Thyroid gland (tissue), 4 donors: ENCODE measurements around the gene HRH1. TPM values are rescaled to one million over a fixed set of nuclear protein-coding genes. Genes with fewer than 3 reads are reported as not detected.
A peak's percentile ranks its signal among the peaks of the same experiment; 100 is the strongest.

Source experiments
- DNase-seq, 2 donors: peaks; one replicate each; pipeline ENCODE4 v3.0.0-alpha.2; 2019
- H3K27ac ChIP-seq, 3 donors: fragments of 200-600 bp; sonication (generic); 1 replicate in 2 of 3; 2 replicates in 1 of 3; pipeline ENCODE4 v1.5.1; 2016 to 2019; ENCODE audit warnings: mild to moderate bottlenecking in 1 of 3, moderate library complexity in 1 of 3
- H3K27me3 ChIP-seq: fragments of 200-600 bp; sonication (generic); one replicate; pipeline ENCODE4 v1.5.1; 2019
- H3K36me3 ChIP-seq, 2 donors: fragments of 200-600 bp; sonication (generic); one replicate each; pipeline ENCODE4 v1.5.1; 2016 to 2019
- H3K4me1 ChIP-seq, 2 donors: fragments of 200-600 bp; sonication (generic); one replicate each; pipeline ENCODE4 v1.5.1; 2017 to 2019
- H3K4me3 ChIP-seq, 3 donors: fragments of 200-600 bp; sonication (generic); replicated peaks in 1 of 3; 1 replicate in 2 of 3; 2 replicates in 1 of 3; pipeline ENCODE4 v1.5.1; 2016; ENCODE audit warnings: mild to moderate bottlenecking in 1 of 3
- H3K9me3 ChIP-seq: fragments of 200-600 bp; sonication (generic); one replicate; pipeline ENCODE4 v1.5.1; 2017
- POLR2A ChIP-seq, 2 donors: fragments of 450-650 bp; IDR thresholded peaks; one replicate each; pipeline ENCODE4 v1.6.1; 2017; ENCODE audit warnings: antibody characterized with exemption in 2 of 2, mild to moderate bottlenecking in 2 of 2, moderate library complexity in 1 of 2
- WGBS, 2 donors: methylation state at CpG; one replicate each; pipeline ENCODE4 v1.1.5; 2017; 5-methylcytosine and 5-hydroxymethylcytosine counted together
- intact Hi-C: fragments of 100-400 bp; cut with DNase I; formaldehyde crosslinking; loops from one replicate; pipeline ENCODE4 v1.15.1; 2023
- total RNA-seq, 4 donors: library from RNA; depleted of rRNA; stranded (reverse); fragments of >200 nt; gene quantifications; one replicate each; pipeline ENCODE4 v1.2.3, GENCODE V29; 2016
- TF ChIP-seq, protein P1 (sequence below), 6 experiments: fragments of 200-600 bp in 3 of 6; fragments of 450-650 bp in 3 of 6; sonication (generic) in 3 of 6; IDR thresholded peaks; one replicate each; pipeline ENCODE4 v1.5.1; 2016 to 2019; ENCODE audit warnings: antibody characterized with exemption in 6 of 6, mild to moderate bottlenecking in 2 of 6, inconsistent platforms in 1 of 6, moderate library complexity in 1 of 6

HRH1 gene
- total RNA-seq, 4 donors from 2014 or later: 1.9 to 2.6 (median 2.4) TPM; not detected in 1

DNA sequence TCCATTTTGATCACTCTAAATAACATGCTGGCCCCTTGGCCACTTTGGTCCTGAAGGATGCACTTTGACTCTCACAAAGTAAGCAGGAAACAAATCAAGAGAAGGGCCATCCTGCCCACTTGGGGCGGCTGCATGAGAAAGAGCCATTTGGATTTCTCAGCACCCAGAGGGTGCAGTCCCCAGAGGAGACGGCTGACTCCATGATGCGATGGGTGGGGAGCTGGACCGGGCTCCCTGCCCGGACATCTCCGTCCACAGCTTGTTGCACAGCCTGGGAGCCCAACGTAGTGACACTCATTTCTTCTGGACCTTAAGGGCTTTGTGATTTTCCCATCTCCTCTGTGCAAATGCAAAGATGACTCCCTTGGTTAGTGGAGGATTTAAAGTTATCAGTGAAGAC is 4.0 kb upstream of the HRH1 start:
- TF ChIP-seq POLR2A (IDR thresholded peaks at IDR 0.05): no peak
- TF ChIP-seq, protein P1, sequence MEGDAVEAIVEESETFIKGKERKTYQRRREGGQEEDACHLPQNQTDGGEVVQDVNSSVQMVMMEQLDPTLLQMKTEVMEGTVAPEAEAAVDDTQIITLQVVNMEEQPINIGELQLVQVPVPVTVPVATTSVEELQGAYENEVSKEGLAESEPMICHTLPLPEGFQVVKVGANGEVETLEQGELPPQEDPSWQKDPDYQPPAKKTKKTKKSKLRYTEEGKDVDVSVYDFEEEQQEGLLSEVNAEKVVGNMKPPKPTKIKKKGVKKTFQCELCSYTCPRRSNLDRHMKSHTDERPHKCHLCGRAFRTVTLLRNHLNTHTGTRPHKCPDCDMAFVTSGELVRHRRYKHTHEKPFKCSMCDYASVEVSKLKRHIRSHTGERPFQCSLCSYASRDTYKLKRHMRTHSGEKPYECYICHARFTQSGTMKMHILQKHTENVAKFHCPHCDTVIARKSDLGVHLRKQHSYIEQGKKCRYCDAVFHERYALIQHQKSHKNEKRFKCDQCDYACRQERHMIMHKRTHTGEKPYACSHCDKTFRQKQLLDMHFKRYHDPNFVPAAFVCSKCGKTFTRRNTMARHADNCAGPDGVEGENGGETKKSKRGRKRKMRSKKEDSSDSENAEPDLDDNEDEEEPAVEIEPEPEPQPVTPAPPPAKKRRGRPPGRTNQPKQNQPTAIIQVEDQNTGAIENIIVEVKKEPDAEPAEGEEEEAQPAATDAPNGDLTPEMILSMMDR (IDR thresholded peaks at IDR 0.05): no peak
- whole genome bisulfite sequencing, 2 donors: 65 to 74% methylated on average over 7 of the region's 7 CpGs
- no peak for DNase-seq
- H3K4me1 ChIP-seq: peaks cover 4 to 6% of the 10 kb centered on the region in 2 donors
- no peak overlapping the region for H3K4me3 ChIP-seq
- H3K27ac ChIP-seq: no peak overlapping the region
- H3K9me3 ChIP-seq: no peaks in the 10 kb centered on the region
- H3K36me3 ChIP-seq: no peaks in the 10 kb centered on the region
- peaks cover 8% of the 10 kb centered on the region for H3K27me3 ChIP-seq
- intact Hi-C loops: loop anchor here (10.0 kb wide), 1 partner anchor 185 kb away; no protein-coding TSS in a partner anchor

DNA sequence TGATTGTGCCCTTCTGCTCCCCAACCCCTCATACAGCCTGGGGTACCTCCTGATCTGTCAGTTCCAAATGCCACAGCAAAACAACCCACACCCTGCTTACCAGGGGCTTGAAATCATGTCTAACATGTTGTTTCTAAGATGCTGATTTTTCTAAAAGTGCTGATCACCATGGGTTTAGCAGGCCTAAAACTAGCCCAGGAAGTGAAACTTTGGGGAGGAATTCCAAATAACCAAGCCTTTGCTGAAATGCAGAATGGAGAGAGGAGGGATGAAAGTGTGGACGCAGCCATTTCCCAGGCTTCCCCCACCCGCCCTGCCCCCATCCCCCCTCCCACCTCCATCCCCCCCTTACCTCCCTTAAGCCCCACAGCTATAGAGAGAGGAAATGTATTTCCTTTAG is 2.0 kb upstream of the HRH1 start:
- peaks cover 4 to 6% of the 10 kb centered on the region in 2 donors for H3K4me1 ChIP-seq
- H3K36me3 ChIP-seq: no peaks in the 10 kb centered on the region
- peaks cover 7% of the 10 kb centered on the region for H3K27me3 ChIP-seq
- no peak for DNase-seq
- no peak overlapping the region for H3K4me3 ChIP-seq
- no peak overlapping the region for H3K27ac ChIP-seq
- no peaks in the 10 kb centered on the region for H3K9me3 ChIP-seq
- WGBS, 2 donors: 42 to 47% methylated on average over 2 of the region's 2 CpGs
- TF ChIP-seq, protein P1 (IDR thresholded peaks at IDR 0.05): no peak
- TF ChIP-seq POLR2A (IDR thresholded peaks at IDR 0.05): no peak
- intact Hi-C loops: loop anchor here (10.0 kb wide), 1 partner anchor 182 kb away; no protein-coding TSS in a partner anchor

DNA sequence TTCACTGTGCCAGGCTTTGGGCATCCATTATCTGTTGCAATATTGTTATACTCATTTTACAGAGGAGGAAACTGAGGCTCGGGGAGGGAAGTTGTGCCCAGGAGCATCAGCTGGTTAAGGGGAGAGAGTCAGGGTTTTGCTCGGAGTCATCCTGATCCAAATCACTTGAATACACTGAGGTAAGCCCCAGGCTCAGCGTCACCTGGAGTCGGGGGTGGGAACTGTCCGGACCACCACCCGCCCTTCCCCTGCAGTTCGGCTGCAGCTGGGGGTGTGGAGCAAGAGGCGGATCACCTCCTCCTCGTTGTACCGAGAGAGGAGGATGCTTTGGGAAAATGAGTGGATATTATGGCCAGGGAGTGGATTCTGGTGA is 646 bp downstream of the HRH1 start:
- intact Hi-C loops: loop anchor here (10.0 kb wide), 1 partner anchor 180 kb away; no protein-coding TSS in a partner anchor
- Histone ChIP-seq H3K36me3 (no peaks in the 10 kb centered on the region), H3K9me3 (no peaks in the 10 kb centered on the region), H3K4me3 (peak overlapping the region in 1 of 3 donors; percentile 26), H3K4me1 (peaks cover 4 to 6% of the 10 kb centered on the region in 2 donors), H3K27ac (no peak overlapping the region), H3K27me3 (peaks cover 7% of the 10 kb centered on the region)
- TF ChIP-seq, protein P1 (IDR thresholded peaks at IDR 0.05): no peak
- TF ChIP-seq POLR2A (IDR thresholded peaks at IDR 0.05): no peak
- no peak for DNase-seq
- 4 to 10% methylated on average over 10 of the region's 10 CpGs for WGBS, 2 donors

DNA sequence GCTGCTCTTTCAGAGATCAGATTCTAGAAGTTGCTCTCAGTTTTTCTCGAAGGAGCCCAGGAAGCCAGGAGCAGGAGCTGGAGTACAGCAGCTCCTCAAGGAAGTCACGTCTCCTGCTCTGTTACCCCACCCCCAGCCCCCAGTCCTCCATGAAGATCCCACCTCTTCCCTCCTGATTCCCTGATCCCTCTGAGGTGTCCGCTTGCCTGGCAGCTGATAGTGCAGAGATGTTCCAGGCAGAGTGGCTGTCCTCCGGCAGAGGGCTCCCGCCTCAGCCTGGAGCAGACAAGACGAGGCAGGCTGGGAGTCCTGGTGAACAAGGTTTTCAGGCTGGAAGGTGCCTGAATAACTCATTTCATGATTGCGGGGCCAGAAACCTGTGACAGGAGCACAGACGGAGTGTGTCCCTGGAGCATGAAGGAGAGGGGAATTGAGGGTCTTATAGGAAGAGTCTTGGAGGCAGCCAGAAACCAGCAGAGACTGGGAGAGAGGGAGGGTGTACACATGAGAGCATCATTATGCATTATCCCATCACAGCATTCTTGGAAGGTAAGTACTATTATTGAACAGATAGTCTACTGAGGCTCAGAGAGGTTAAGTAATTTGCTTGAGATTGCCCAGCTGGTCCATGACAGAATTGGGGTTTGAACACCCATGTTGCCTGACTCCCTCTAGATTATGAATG is 1.2 kb downstream of the HRH1 start:
- 3 to 12% methylated on average over 7 to 8 of the region's 8 CpGs for WGBS, 2 donors
- H3K4me3 ChIP-seq: peak overlapping the region in 1 of 3 donors; percentile 26
- peak; percentile 57 to 58 for DNase-seq
- TF ChIP-seq POLR2A (IDR thresholded peaks at IDR 0.05): no peak
- TF ChIP-seq, protein P1 (IDR thresholded peaks at IDR 0.05): peak in 5 of 6 experiments; percentile 10 to 58 (median 45)
- H3K9me3 ChIP-seq: no peaks in the 10 kb centered on the region
- intact Hi-C loops: loop anchor here (10.0 kb wide), 1 partner anchor 179 kb away; no protein-coding TSS in a partner anchor
- H3K4me1 ChIP-seq: peaks cover 4 to 6% of the 10 kb centered on the region in 2 donors
- no peaks in the 10 kb centered on the region for H3K36me3 ChIP-seq
- H3K27me3 ChIP-seq: peaks cover 7% of the 10 kb centered on the region
- H3K27ac ChIP-seq: no peak overlapping the region

DNA sequence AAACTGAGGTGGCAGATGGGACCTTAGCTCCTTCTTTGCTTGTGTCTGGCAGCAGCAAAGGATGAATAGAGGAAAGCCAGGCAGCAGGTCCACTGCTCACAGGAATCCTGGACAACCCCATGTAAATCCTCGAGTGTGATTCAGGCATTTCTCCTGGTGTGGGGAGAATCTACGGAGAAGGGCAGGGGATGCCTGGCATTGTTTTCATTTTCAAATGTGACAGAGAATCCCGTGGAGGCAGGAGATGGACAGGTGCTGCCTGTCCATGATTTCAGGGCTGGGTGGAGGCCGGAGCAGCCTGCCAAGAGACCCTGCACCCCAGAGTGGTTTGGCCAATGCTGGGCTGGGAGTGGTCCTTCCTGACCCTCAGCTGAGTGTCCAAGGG is 1.7 kb downstream of the HRH1 start:
- no peaks in the 10 kb centered on the region for H3K9me3 ChIP-seq
- peaks cover 4 to 6% of the 10 kb centered on the region in 2 donors for H3K4me1 ChIP-seq
- intact Hi-C loops: loop anchor here (10.0 kb wide), 1 partner anchor 179 kb away; no protein-coding TSS in a partner anchor
- WGBS, 2 donors: 63 to 64% methylated on average over 4 of the region's 4 CpGs
- no peak overlapping the region for H3K4me3 ChIP-seq
- DNase-seq: no peak
- TF ChIP-seq POLR2A (IDR thresholded peaks at IDR 0.05): no peak
- TF ChIP-seq, protein P1 (IDR thresholded peaks at IDR 0.05): no peak
- H3K36me3 ChIP-seq: no peaks in the 10 kb centered on the region
- no peak overlapping the region for H3K27ac ChIP-seq
- H3K27me3 ChIP-seq: peaks cover 7% of the 10 kb centered on the region
